Measurements from ENCODE around the gene PLEKHM3.

Gene PLEKHM3

GRCh38 chr2:207847807-207848544 is 177.4 kb downstream of the PLEKHM3 start:
- peak; percentile 9; the same call in 1 of the 2 replicates for TF ChIP-seq CTCF (conservative IDR thresholded peaks at IDR 0.05)
- peak overlapping the region; percentile 98 for H3K27ac ChIP-seq

GRCh38 chr2:207847098-207847806 is 178.1 kb downstream of the PLEKHM3 start:
- no peak for TF ChIP-seq CTCF (conservative IDR thresholded peaks at IDR 0.05)
- peak overlapping the region; percentile 98 for H3K27ac ChIP-seq

GRCh38 chr2:207845202-207845864 is 180.0 kb downstream of the PLEKHM3 start:
- TF ChIP-seq CTCF (conservative IDR thresholded peaks at IDR 0.05) = no peak
- peak overlapping the region; percentile 98 for H3K27ac ChIP-seq

- TF ChIP-seq CTCF (conservative IDR thresholded peaks at IDR 0.05) = no peak
- H3K27ac ChIP-seq = peak overlapping the region; percentile 98
Measured at GRCh38 chr2:207844648-207845047, 180.7 kb downstream of the PLEKHM3 start.

GRCh38 chr2:207840101-207840500 is 185.2 kb downstream of the PLEKHM3 start:
- no peak for TF ChIP-seq CTCF (conservative IDR thresholded peaks at IDR 0.05)
- H3K27ac ChIP-seq = no peak overlapping the region

GRCh38 chr2:207839575-207839974 is 185.8 kb downstream of the PLEKHM3 start:
- no peak for TF ChIP-seq CTCF (conservative IDR thresholded peaks at IDR 0.05)

GRCh38 chr2:207839028-207839427 is 186.3 kb downstream of the PLEKHM3 start:
- no peak for TF ChIP-seq CTCF (conservative IDR thresholded peaks at IDR 0.05)
- H3K27ac ChIP-seq = no peak overlapping the region

More at GRCh38 chr2:207839575-207839974, 185.8 kb downstream of the PLEKHM3 start:
- H3K27ac ChIP-seq = no peak overlapping the region

All from VCaP (cell line).